ENCODE results near the gene RARB.

- TF ChIP-seq, protein P1, sequence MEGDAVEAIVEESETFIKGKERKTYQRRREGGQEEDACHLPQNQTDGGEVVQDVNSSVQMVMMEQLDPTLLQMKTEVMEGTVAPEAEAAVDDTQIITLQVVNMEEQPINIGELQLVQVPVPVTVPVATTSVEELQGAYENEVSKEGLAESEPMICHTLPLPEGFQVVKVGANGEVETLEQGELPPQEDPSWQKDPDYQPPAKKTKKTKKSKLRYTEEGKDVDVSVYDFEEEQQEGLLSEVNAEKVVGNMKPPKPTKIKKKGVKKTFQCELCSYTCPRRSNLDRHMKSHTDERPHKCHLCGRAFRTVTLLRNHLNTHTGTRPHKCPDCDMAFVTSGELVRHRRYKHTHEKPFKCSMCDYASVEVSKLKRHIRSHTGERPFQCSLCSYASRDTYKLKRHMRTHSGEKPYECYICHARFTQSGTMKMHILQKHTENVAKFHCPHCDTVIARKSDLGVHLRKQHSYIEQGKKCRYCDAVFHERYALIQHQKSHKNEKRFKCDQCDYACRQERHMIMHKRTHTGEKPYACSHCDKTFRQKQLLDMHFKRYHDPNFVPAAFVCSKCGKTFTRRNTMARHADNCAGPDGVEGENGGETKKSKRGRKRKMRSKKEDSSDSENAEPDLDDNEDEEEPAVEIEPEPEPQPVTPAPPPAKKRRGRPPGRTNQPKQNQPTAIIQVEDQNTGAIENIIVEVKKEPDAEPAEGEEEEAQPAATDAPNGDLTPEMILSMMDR (conservative IDR thresholded peaks at IDR 0.05), result no peak
- no peak for TF ChIP-seq ZFX (IDR thresholded peaks at IDR 0.05)
These were observed 182.1 kb downstream of the RARB start for GRCh38 chr3:25610167-25610566.
